HEK293 (cell line): ENCODE measurements around the gene RAD52.
A peak's percentile ranks its signal among the peaks of the same experiment; 100 is the strongest.

ENCODE experiments used
- ATF2 ChIP-seq: fragments of 450-650 bp; formaldehyde crosslinking; IDR thresholded peaks from 2 replicates; pipeline ENCODE4 v1.5.1; 2016; ENCODE audit warnings: missing biosample characterization, missing genetic modification characterization, low read depth
- BCL11A ChIP-seq: fragments of 450-650 bp; formaldehyde crosslinking; IDR thresholded peaks from 2 replicates; pipeline ENCODE4 v1.5.1; 2016; ENCODE audit warnings: low read depth, missing biosample characterization, missing genetic modification characterization
- ELK4 ChIP-seq: IDR thresholded peaks from 2 replicates; pipeline ENCODE4 v1.6.1; 2011; ENCODE audit warnings: mild to moderate bottlenecking, low read depth, low read length, borderline replicate concordance
- GLI2 ChIP-seq: fragments of 450-650 bp; formaldehyde crosslinking; IDR thresholded peaks from 2 replicates; pipeline ENCODE4; 2017; ENCODE audit warnings: missing biosample characterization, missing genetic modification characterization, low read depth, borderline replicate concordance
- GLIS2 ChIP-seq: fragments of 450-650 bp; formaldehyde crosslinking; IDR thresholded peaks from 2 replicates; pipeline ENCODE4 v1.5.1; 2016; ENCODE audit warnings: missing biosample characterization, missing genetic modification characterization
- INSM2 ChIP-seq: fragments of 450-650 bp; formaldehyde crosslinking; IDR thresholded peaks from 2 replicates; pipeline ENCODE4 v1.5.1; 2016; ENCODE audit warnings: missing biosample characterization, missing genetic modification characterization
- PATZ1 ChIP-seq: fragments of 450-650 bp; formaldehyde crosslinking; IDR thresholded peaks from 2 replicates; pipeline ENCODE4 v1.5.1; 2016; ENCODE audit warnings: missing biosample characterization, missing genetic modification characterization
- PRDM6 ChIP-seq: fragments of 450-650 bp; formaldehyde crosslinking; IDR thresholded peaks from 2 replicates; pipeline ENCODE4 v1.5.1; 2017; ENCODE audit warnings: missing biosample characterization, missing genetic modification characterization
- ZBTB1 ChIP-seq: fragments of 450-650 bp; formaldehyde crosslinking; IDR thresholded peaks from 2 replicates; pipeline ENCODE4 v1.5.1; 2016; ENCODE audit warnings: missing biosample characterization, missing genetic modification characterization
- ZBTB44 ChIP-seq: fragments of 450-650 bp; IDR thresholded peaks from 2 replicates; pipeline ENCODE4 v1.5.1; 2018; ENCODE audit warnings: missing biosample characterization, mild to moderate bottlenecking, missing genetic modification characterization
- ZNF114 ChIP-seq: fragments of 450-650 bp; formaldehyde crosslinking; IDR thresholded peaks from 2 replicates; pipeline ENCODE4 v1.5.0; 2017; ENCODE audit warnings: missing biosample characterization, missing genetic modification characterization
- ZNF19 ChIP-seq: fragments of 450-650 bp; formaldehyde crosslinking; IDR thresholded peaks from 2 replicates; pipeline ENCODE4; 2016; ENCODE audit warnings: missing biosample characterization, missing genetic modification characterization, low read depth
- ZNF211 ChIP-seq: fragments of 450-650 bp; formaldehyde crosslinking; IDR thresholded peaks from 2 replicates; pipeline ENCODE4 v1.5.1; 2016; ENCODE audit warnings: low read depth, missing biosample characterization, missing genetic modification characterization
- ZNF354C ChIP-seq: fragments of 450-650 bp; formaldehyde crosslinking; IDR thresholded peaks from 2 replicates; pipeline ENCODE4 v1.5.1; 2016; ENCODE audit warnings: missing biosample characterization, missing genetic modification characterization, low read depth, borderline replicate concordance
- ZNF366 ChIP-seq: fragments of 450-650 bp; formaldehyde crosslinking; conservative IDR thresholded peaks from 2 replicates; pipeline ENCODE4 v1.5.1; 2016; ENCODE audit warnings: missing biosample characterization, missing genetic modification characterization
- ZNF518A ChIP-seq: fragments of 450-650 bp; formaldehyde crosslinking; conservative IDR thresholded peaks from 2 replicates; pipeline ENCODE4 v1.5.1; 2016; ENCODE audit warnings: low read depth, missing biosample characterization, missing genetic modification characterization
- ZNF560 ChIP-seq: fragments of 450-650 bp; formaldehyde crosslinking; IDR thresholded peaks from 2 replicates; pipeline ENCODE4 v1.5.1; 2017; ENCODE audit warnings: missing biosample characterization, missing genetic modification characterization, borderline replicate concordance
- ZNF561 ChIP-seq: fragments of 450-650 bp; IDR thresholded peaks from 2 replicates; pipeline ENCODE4 v1.5.1; 2018; ENCODE audit warnings: missing biosample characterization, missing genetic modification characterization, borderline replicate concordance
- ZNF580 ChIP-seq: fragments of 450-650 bp; formaldehyde crosslinking; IDR thresholded peaks from 2 replicates; pipeline ENCODE4 v1.5.1; 2016; ENCODE audit warnings: missing biosample characterization, missing genetic modification characterization
- ZNF747 ChIP-seq: fragments of 450-650 bp; formaldehyde crosslinking; IDR thresholded peaks from 2 replicates; pipeline ENCODE4 v1.5.1; 2016; ENCODE audit warnings: missing biosample characterization, missing genetic modification characterization
- ZNF76 ChIP-seq: fragments of 450-650 bp; formaldehyde crosslinking; IDR thresholded peaks from 2 replicates; pipeline ENCODE4; 2016; ENCODE audit warnings: low read depth, missing biosample characterization, missing genetic modification characterization, borderline replicate concordance
- ZNF843 ChIP-seq: fragments of 450-650 bp; formaldehyde crosslinking; IDR thresholded peaks from 2 replicates; pipeline ENCODE4 v1.5.1; 2016; ENCODE audit warnings: missing biosample characterization, missing genetic modification characterization

RAD52 gene

GRCh38 chr12:949453-950191 lies at the start of gene RAD52 (continued):
- no peak for TF ChIP-seq ELK4
- no peak for TF ChIP-seq ZNF747
- TF ChIP-seq PRDM6, result peak; percentile 40
- TF ChIP-seq INSM2 (tag by site-specific recombination), result peak; percentile 56; the same call in 1 of the 2 replicates
- TF ChIP-seq ZNF366 (tag by site-specific recombination), result peak; percentile 98
- no peak for TF ChIP-seq ZBTB1
- no peak for TF ChIP-seq ZNF560
- TF ChIP-seq PATZ1 (tag by site-specific recombination), result peak; percentile 90
- peak; percentile 99 for TF ChIP-seq ZNF76 (tag by site-specific recombination)
- no peak for TF ChIP-seq ZNF580 (tag by site-specific recombination)
- peak; percentile 82 for TF ChIP-seq GLIS2 (tag by site-specific recombination)
- TF ChIP-seq ZNF211 (tag by site-specific recombination), result no peak
- no peak for TF ChIP-seq ZNF19 (tag by site-specific recombination)
- TF ChIP-seq ZNF518A (tag by site-specific recombination), result peak; percentile 75
- no peak for TF ChIP-seq BCL11A
- TF ChIP-seq ZNF561 (tag by site-specific recombination), result peak; percentile 77; the same call in 1 of the 2 replicates
- no peak for TF ChIP-seq ATF2 (tag by site-specific recombination)
- TF ChIP-seq ZNF843 (tag by site-specific recombination), result peak; percentile 77
- no peak for TF ChIP-seq ZNF114 (tag by site-specific recombination)
- TF ChIP-seq ZNF354C, result no peak
- TF ChIP-seq ZBTB44 (tag by site-specific recombination), result peak; percentile 42; the same call in 1 of the 2 replicates
- TF ChIP-seq GLI2 (tag by site-specific recombination), result no peak
